ENCODE measurements around the gene EP400. TPM values are rescaled to one million over a fixed set of nuclear protein-coding genes. Genes with fewer than 3 reads are reported as not detected.
A peak's percentile ranks its signal among the peaks of the same experiment; 100 is the strongest.

The EP400 gene
- total RNA-seq, 1 experiment from 2014 or later: 60.5 TPM

GRCh38 chr12:132083941-132084620, 134.3 kb downstream of the EP400 start:
- TF ChIP-seq CTCF (IDR thresholded peaks at IDR 0.05; ENCODE audit: insufficient read depth in 1 of 2, low read depth in 1 of 2, low read length in 1 of 2, severe bottlenecking in 1 of 2, unreplicated experiment in 1 of 2): no peak
- Mint-ChIP-seq H3K4me1 (ENCODE audit: low read depth, unreplicated experiment) (peaks cover 8% of the 10 kb centered on the region), H3K36me3 (ENCODE audit: insufficient read depth, unreplicated experiment) (peaks cover 36% of the 10 kb centered on the region), H3K9me3 (ENCODE audit: unreplicated experiment) (no peaks in the 10 kb centered on the region), H3K27me3 (ENCODE audit: insufficient read depth, unreplicated experiment) (no peaks in the 10 kb centered on the region), H3K4me3 (ENCODE audit: unreplicated experiment) (peak overlapping the region; percentile 80), H3K27ac (ENCODE audit: unreplicated experiment) (peak overlapping the region; percentile 89)
- DNase-seq: peak; percentile 93 to 94
- POLR2A ChIA-PET: no interaction called here
- no peaks in the 10 kb centered on the region for H3K9me3 ChIP-seq
- intact Hi-C loops (cut with micrococcal nuclease; ENCODE audit: unreplicated experiment): loop anchor here (2.0 kb wide), 1 partner anchor 61 kb away; the partner anchor contains the start of genes DDX51 and NOC4L
- CTCF ChIA-PET: no interaction called here
- peak overlapping the region; percentile 99 for H3K4me3 ChIP-seq (ENCODE audit: low read depth, low read length)
- peaks cover 10% of the 10 kb centered on the region for H3K4me1 ChIP-seq
- no peaks in the 10 kb centered on the region for H3K27me3 ChIP-seq (replicated peaks; ENCODE audit: control insufficient read depth, insufficient read depth, low read length)
- H3K36me3 ChIP-seq (ENCODE audit: control insufficient read depth, insufficient read depth, low read length): peaks cover 1% of the 10 kb centered on the region; the same call in 1 of the 2 replicates
- no TSS peak for BruUV-seq (replicated peaks)

- Histone ChIP-seq H3K4me1 (peaks cover 10% of the 10 kb centered on the region), H3K36me3 (ENCODE audit: control insufficient read depth, insufficient read depth, low read length) (peaks cover 1% of the 10 kb centered on the region; the same call in 1 of the 2 replicates), H3K4me3 (ENCODE audit: low read depth, low read length) (peak overlapping the region; percentile 99), H3K9me3 (no peaks in the 10 kb centered on the region), H3K27me3 (replicated peaks; ENCODE audit: control insufficient read depth, insufficient read depth, low read length) (no peaks in the 10 kb centered on the region)
- CTCF ChIA-PET: no interaction called here
- no peak for TF ChIP-seq CTCF (IDR thresholded peaks at IDR 0.05; ENCODE audit: insufficient read depth in 1 of 2, low read depth in 1 of 2, low read length in 1 of 2, severe bottlenecking in 1 of 2, unreplicated experiment in 1 of 2)
- no peaks in the 10 kb centered on the region for H3K9me3 Mint-ChIP-seq (ENCODE audit: unreplicated experiment)
- DNase-seq: peak; percentile 91 to 92
- BruUV-seq (replicated peaks): no TSS peak
- POLR2A ChIA-PET: no interaction called here
- H3K27me3 Mint-ChIP-seq (ENCODE audit: insufficient read depth, unreplicated experiment): no peaks in the 10 kb centered on the region
- H3K27ac Mint-ChIP-seq (ENCODE audit: unreplicated experiment): peak overlapping the region; percentile 86
- H3K36me3 Mint-ChIP-seq (ENCODE audit: insufficient read depth, unreplicated experiment): peaks cover 29% of the 10 kb centered on the region
- intact Hi-C loops (cut with micrococcal nuclease; ENCODE audit: unreplicated experiment): loop anchor here (2.0 kb wide), 1 partner anchor 60 kb away; the partner anchor contains the start of genes DDX51 and NOC4L
- H3K4me1 Mint-ChIP-seq (ENCODE audit: low read depth, unreplicated experiment): peaks cover 8% of the 10 kb centered on the region
- H3K4me3 Mint-ChIP-seq (ENCODE audit: unreplicated experiment): peak overlapping the region; percentile 80
Observed at GRCh38 chr12:132084621-132085290, 135.0 kb downstream of the EP400 start.

GRCh38 chr12:132085291-132085635, 135.5 kb downstream of the EP400 start:
- no peak for TF ChIP-seq CTCF (IDR thresholded peaks at IDR 0.05; ENCODE audit: insufficient read depth in 1 of 2, low read depth in 1 of 2, low read length in 1 of 2, severe bottlenecking in 1 of 2, unreplicated experiment in 1 of 2)

More at GRCh38 chr12:132085291-132085635, 135.5 kb downstream of the EP400 start:
- Mint-ChIP-seq H3K36me3 (ENCODE audit: insufficient read depth, unreplicated experiment) (peaks cover 28% of the 10 kb centered on the region), H3K9me3 (ENCODE audit: unreplicated experiment) (no peaks in the 10 kb centered on the region), H3K4me1 (ENCODE audit: low read depth, unreplicated experiment) (peaks cover 8% of the 10 kb centered on the region), H3K27me3 (ENCODE audit: insufficient read depth, unreplicated experiment) (no peaks in the 10 kb centered on the region), H3K4me3 (ENCODE audit: unreplicated experiment) (peak overlapping the region; percentile 80), H3K27ac (ENCODE audit: unreplicated experiment) (peak overlapping the region; percentile 86)
- Histone ChIP-seq H3K9me3 (no peaks in the 10 kb centered on the region), H3K4me3 (ENCODE audit: low read depth, low read length) (peak overlapping the region; percentile 99), H3K27me3 (replicated peaks; ENCODE audit: control insufficient read depth, insufficient read depth, low read length) (no peaks in the 10 kb centered on the region), H3K36me3 (ENCODE audit: control insufficient read depth, insufficient read depth, low read length) (peaks cover 1% of the 10 kb centered on the region; the same call in 1 of the 2 replicates), H3K4me1 (peaks cover 10% of the 10 kb centered on the region)
- intact Hi-C loops (cut with micrococcal nuclease; ENCODE audit: unreplicated experiment): loop anchor here (2.0 kb wide), 1 partner anchor 60 kb away; the partner anchor contains the start of genes DDX51 and NOC4L
- no TSS peak for BruUV-seq (replicated peaks)
- POLR2A ChIA-PET: no interaction called here
- CTCF ChIA-PET: no interaction called here
- DNase-seq: no peak

All from Caco-2 (cell line).